ENCODE results near the gene TMEM81.

The TMEM81 gene

GRCh38 chr1:205077158-205077933, 6.9 kb downstream of the TMEM81 start:
- no peak for DNase-seq (ENCODE audit: low read depth in 1 of 2, low spot score in 1 of 2)

GRCh38 chr1:205076245-205076761, 8.0 kb downstream of the TMEM81 start:
- no peak for DNase-seq (ENCODE audit: low read depth in 1 of 2, low spot score in 1 of 2)

- DNase-seq (ENCODE audit: low read depth in 1 of 2, low spot score in 1 of 2) = no peak
Measured at GRCh38 chr1:205075642-205076155, 8.6 kb downstream of the TMEM81 start.

GRCh38 chr1:205074513-205074912, 9.7 kb downstream of the TMEM81 start:
- DNase-seq (ENCODE audit: low read depth in 1 of 2, low spot score in 1 of 2) = no peak

GRCh38 chr1:205074084-205074483, 10.2 kb downstream of the TMEM81 start:
- no peak for DNase-seq (ENCODE audit: low read depth in 1 of 2, low spot score in 1 of 2)

GRCh38 chr1:205073511-205073910, 10.7 kb downstream of the TMEM81 start:
- no peak for DNase-seq (ENCODE audit: low read depth in 1 of 2, low spot score in 1 of 2)

- no peak for DNase-seq (ENCODE audit: low read depth in 1 of 2, low spot score in 1 of 2)
Measured at GRCh38 chr1:205072881-205073280, 11.4 kb downstream of the TMEM81 start.

- no peak for DNase-seq (ENCODE audit: low read depth in 1 of 2, low spot score in 1 of 2)
Measured at GRCh38 chr1:205072286-205072685, 12.0 kb downstream of the TMEM81 start.

GRCh38 chr1:205071801-205072200, 12.5 kb downstream of the TMEM81 start:
- no peak for DNase-seq (ENCODE audit: low read depth in 1 of 2, low spot score in 1 of 2)

GRCh38 chr1:205071028-205071409, 13.2 kb downstream of the TMEM81 start:
- no peak for DNase-seq (ENCODE audit: low read depth in 1 of 2, low spot score in 1 of 2)

GRCh38 chr1:205069371-205070125, 14.7 kb downstream of the TMEM81 start:
- no peak for DNase-seq (ENCODE audit: low read depth in 1 of 2, low spot score in 1 of 2)

GRCh38 chr1:205068457-205069040, 15.7 kb downstream of the TMEM81 start:
- no peak for DNase-seq (ENCODE audit: low read depth in 1 of 2, low spot score in 1 of 2)

GRCh38 chr1:205068001-205068400, 16.3 kb downstream of the TMEM81 start:
- no peak for DNase-seq (ENCODE audit: low read depth in 1 of 2, low spot score in 1 of 2)

- no peak for DNase-seq (ENCODE audit: low read depth in 1 of 2, low spot score in 1 of 2)
Measured at GRCh38 chr1:205067031-205067430, 17.2 kb downstream of the TMEM81 start.

GRCh38 chr1:205066141-205066818, 18.0 kb downstream of the TMEM81 start:
- no peak for DNase-seq (ENCODE audit: low read depth in 1 of 2, low spot score in 1 of 2)

GRCh38 chr1:205065666-205066065, 18.6 kb downstream of the TMEM81 start:
- no peak for DNase-seq (ENCODE audit: low read depth in 1 of 2, low spot score in 1 of 2)

GRCh38 chr1:205064741-205065316, 19.4 kb downstream of the TMEM81 start:
- DNase-seq (ENCODE audit: low read depth in 1 of 2, low spot score in 1 of 2) = no peak

GRCh38 chr1:205064301-205064700, 20.0 kb downstream of the TMEM81 start:
- DNase-seq (ENCODE audit: low read depth in 1 of 2, low spot score in 1 of 2) = no peak

- DNase-seq (ENCODE audit: low read depth in 1 of 2, low spot score in 1 of 2) = no peak
Measured at GRCh38 chr1:205062895-205063294, 21.4 kb downstream of the TMEM81 start.

- no peak for DNase-seq (ENCODE audit: low read depth in 1 of 2, low spot score in 1 of 2)
Measured at GRCh38 chr1:205062319-205062718, 21.9 kb downstream of the TMEM81 start.

- peak; percentile 32 to 44 for DNase-seq (ENCODE audit: low read depth in 1 of 2, low spot score in 1 of 2)
Measured at GRCh38 chr1:205061665-205062069, 22.6 kb downstream of the TMEM81 start.
